Hematopoietic multipotent progenitor cell treated with erythropoietin and hydrocortisone succinate and interleukin-3 and kit ligand, for 15 days (in vitro differentiated cells): ENCODE results near the gene SMIM1.

ENCODE experiments used
- DNase-seq: peaks from one replicate; pipeline ENCODE4 v3.0.0-alpha.2; 2015; ENCODE audit warnings: low spot score

SMIM1 gene

GRCh38 chr1:3772715-3773571, at the start of gene SMIM1:
Gene SMIM1, plus strand, starts transcription at chr1:3772749. Its CDS starts 2,625 bp downstream, at chr1:3775374.
- peak; percentile 51 for DNase-seq

- DNase-seq = no peak
Measured at GRCh38 chr1:3722846-3723245, 49.7 kb upstream of the SMIM1 start.

GRCh38 chr1:3724416-3725030, 48.0 kb upstream of the SMIM1 start:
- peak; percentile 79 for DNase-seq

GRCh38 chr1:3725366-3725765, 47.2 kb upstream of the SMIM1 start:
- DNase-seq = no peak

GRCh38 chr1:3727042-3727824, 45.3 kb upstream of the SMIM1 start:
- DNase-seq = peak; percentile 11

GRCh38 chr1:3727825-3728776, 44.4 kb upstream of the SMIM1 start:
- DNase-seq = no peak

- no peak for DNase-seq
Measured at GRCh38 chr1:3729594-3730542, 42.7 kb upstream of the SMIM1 start.

- no peak for DNase-seq
Measured at GRCh38 chr1:3730543-3731247, 41.9 kb upstream of the SMIM1 start.

GRCh38 chr1:3731583-3732433, 40.7 kb upstream of the SMIM1 start:
- DNase-seq = no peak

- DNase-seq = no peak
Measured at GRCh38 chr1:3732434-3733093, 40.0 kb upstream of the SMIM1 start.

- no peak for DNase-seq
Measured at GRCh38 chr1:3733094-3733882, 39.3 kb upstream of the SMIM1 start.

- DNase-seq = no peak
Measured at GRCh38 chr1:3733883-3734589, 38.5 kb upstream of the SMIM1 start.

GRCh38 chr1:3734602-3735001, 37.9 kb upstream of the SMIM1 start:
- DNase-seq = no peak

- no peak for DNase-seq
Measured at GRCh38 chr1:3735027-3735681, 37.4 kb upstream of the SMIM1 start.

- no peak for DNase-seq
Measured at GRCh38 chr1:3735688-3736087, 36.9 kb upstream of the SMIM1 start.

GRCh38 chr1:3736131-3736561, 36.4 kb upstream of the SMIM1 start:
- DNase-seq = no peak
